K562 (cell line): ENCODE measurements around the gene SNAPC2. TPM values are rescaled to one million over a fixed set of nuclear protein-coding genes. Genes with fewer than 3 reads are reported as not detected.

Source experiments
- ATAC-seq: fragments of 200-7000 bp; cut with Tn5 transposase; 3 replicates; pipeline ENCODE4 v1.9.1; 2020; ENCODE audit warnings: moderate library complexity
- BruUV-seq: library from RNA; stranded (reverse); fragments of 400-500 nt; replicated peaks from 2 replicates; lab custom pipeline; 2021; lab: Mats Ljungman, UMichigan
- CTCF ChIA-PET: fragments of 300-600 bp; formaldehyde crosslinking; extraction: SDS; loops from one replicate; lab custom pipeline; 2021; ENCODE audit warnings: low intra/inter-chr PET ratio; lab: Yijun Ruan, JAX
- POLR2A ChIA-PET: fragments of 300-600, 350-650 bp; sonication (Branson Sonifier 250); formaldehyde crosslinking; extraction: SDS; loops from one replicate; lab custom pipeline; 2021; ENCODE audit warnings: antibody characterized with exemption, inconsistent platforms; lab: Yijun Ruan, JAX
- DNase-seq, 4 experiments: peaks; one replicate each; pipeline versions ENCODE4 v3.0.0 to v3.0.0-alpha.2; 2011 to 2018; ENCODE audit warnings: low spot score in 3 of 4, mixed read lengths in 3 of 4; ENCODE audit errors: extremely low read depth in 1 of 4
- FAIRE-seq: peaks from 2 replicates; lab custom pipeline; 2011; peaks lifted over from hg19 to GRCh38; lab: Jason Lieb, UNC
- H2AFZ ChIP-seq: 2 replicates; pipeline ENCODE4 v1.6.0; 2011; ENCODE audit warnings: low read depth, low read length, control low read depth, inconsistent platforms
- H3K27ac ChIP-seq: fragments of 200-600 bp; 3 replicates; pipeline ENCODE4 v1.8.0; 2011; ENCODE audit warnings: low read depth, mild to moderate bottlenecking, control low read depth, inconsistent platforms, low read length, moderate library complexity, mixed read lengths; ENCODE audit errors: extremely low read depth
- H3K27me3 ChIP-seq, 2 experiments: fragments of 300-600 bp in 1 of 2; 2 replicates in 1 of 2; 3 replicates in 1 of 2; pipeline versions ENCODE4 v1.6.0 to v1.8.0; 2011; ENCODE audit warnings: inconsistent platforms in 2 of 2, low read length in 2 of 2, mild to moderate bottlenecking in 1 of 2, mixed read lengths in 1 of 2, moderate library complexity in 1 of 2; ENCODE audit not compliant: control insufficient read depth in 2 of 2, insufficient read depth in 2 of 2
- H3K36me3 ChIP-seq: fragments of 300-600 bp; 3 replicates; pipeline ENCODE4 v1.8.0; 2011; ENCODE audit warnings: mild to moderate bottlenecking, low read length, inconsistent platforms; ENCODE audit not compliant: control insufficient read depth, insufficient read depth
- H3K4me1 ChIP-seq, 2 experiments: fragments of 200-600 bp in 1 of 2; replicated peaks in 1 of 2; 2 replicates in 1 of 2; 3 replicates in 1 of 2; pipeline versions ENCODE4 v1.5.1 to v1.8.0; 2011; ENCODE audit warnings: inconsistent platforms in 2 of 2, low read length in 2 of 2, mild to moderate bottlenecking in 1 of 2, mixed read lengths in 1 of 2, moderate library complexity in 1 of 2; ENCODE audit not compliant: control insufficient read depth in 2 of 2, insufficient read depth in 2 of 2
- H3K4me2 ChIP-seq: 2 replicates; pipeline ENCODE4 v1.6.1; 2011; ENCODE audit warnings: low read length, control low read depth, inconsistent platforms, mixed read lengths; ENCODE audit not compliant: insufficient read depth
- H3K4me3 ChIP-seq: fragments of 200-600 bp; sonication (generic), shearing (Covaris generic); 2 replicates; pipeline ENCODE4 v1.5.1; 2016; ENCODE audit warnings: control low read depth, inconsistent platforms
- H3K79me2 ChIP-seq: fragments of 200-600 bp; 3 replicates; pipeline ENCODE4 v1.8.0; 2011; ENCODE audit warnings: low read length, inconsistent platforms; ENCODE audit not compliant: control insufficient read depth, insufficient read depth
- H3K9ac ChIP-seq, 2 experiments: 2 replicates each; pipeline versions ENCODE4 v1.6.0 to v1.6.1; 2011; ENCODE audit warnings: low read depth in 2 of 2, low read length in 2 of 2, control low read depth in 1 of 2, inconsistent platforms in 1 of 2, mild to moderate bottlenecking in 1 of 2, mixed read lengths in 1 of 2; ENCODE audit not compliant: insufficient read depth in 1 of 2
- H3K9me1 ChIP-seq: one replicate; pipeline ENCODE4 v1.6.0; 2011; ENCODE audit warnings: inconsistent platforms, mild to moderate bottlenecking, low read length, moderate library complexity; ENCODE audit not compliant: control insufficient read depth, insufficient read depth
- H3K9me3 ChIP-seq: replicated peaks from 2 replicates; pipeline ENCODE4 v1.5.1; 2011; ENCODE audit warnings: low read depth, low read length, inconsistent platforms; ENCODE audit not compliant: control insufficient read depth, insufficient read depth
- H4K20me1 ChIP-seq: replicated peaks from 2 replicates; pipeline ENCODE4 v1.6.1; 2011; ENCODE audit warnings: low read length, inconsistent platforms, mixed read lengths; ENCODE audit not compliant: control insufficient read depth, insufficient read depth
- BACH1 ChIP-seq: fragments of 200-800 bp; sonication (Bioruptor generic); IDR thresholded peaks from 2 replicates; pipeline ENCODE4 v1.6.1; 2016; ENCODE audit warnings: missing genetic modification characterization, missing compliant biosample characterization
- E2F5 ChIP-seq: sonication (generic); formaldehyde crosslinking; IDR thresholded peaks from 2 replicates; pipeline ENCODE4 v1.8.0; 2022; ENCODE audit warnings: mild to moderate bottlenecking, missing genetic modification reagents
- HNRNPK ChIP-seq: fragments of 200-400 bp; formaldehyde crosslinking; IDR thresholded peaks from one replicate; pipeline ENCODE4 v1.6.1; 2018; ENCODE audit warnings: mild to moderate bottlenecking, low read depth, low read length; ENCODE audit not compliant: poor library complexity, severe bottlenecking
- HSF4 ChIP-seq: fragments of 250-450 bp; sonication (Bioruptor Pico); IDR thresholded peaks from 2 replicates; pipeline ENCODE4 v2.1.2; 2022; ENCODE audit warnings: mild to moderate bottlenecking, moderate library complexity, borderline replicate concordance
- NR4A1 ChIP-seq, 2 experiments: fragments of 250-450 bp in 1 of 2; fragments of 450-650 bp in 1 of 2; sonication (Bioruptor Pico) in 1 of 2; IDR thresholded peaks; 2 replicates each; pipeline versions ENCODE4 v1.4.0 to v1.6.1; 2016 to 2020; ENCODE audit warnings: mild to moderate bottlenecking in 2 of 2, missing compliant biosample characterization in 1 of 2, missing genetic modification characterization in 1 of 2, moderate library complexity in 1 of 2
- RFX5 ChIP-seq: IDR thresholded peaks from 2 replicates; pipeline ENCODE4 v1.6.1; 2011; ENCODE audit warnings: low read depth, mild to moderate bottlenecking, improper control_type of control experiment, low read length
- TCF7L2 ChIP-seq: fragments of 150-350 bp; IDR thresholded peaks from 2 replicates; pipeline ENCODE4 v1.6.1; 2016; ENCODE audit warnings: low read depth, mild to moderate bottlenecking, low read length, moderate library complexity
- TCFL5 ChIP-seq: fragments of 250-450 bp; sonication (Bioruptor Pico); conservative IDR thresholded peaks from 2 replicates; pipeline ENCODE4 v1.6.1; 2021; ENCODE audit warnings: mild to moderate bottlenecking, moderate library complexity, matching md5 sums
- U2AF1 ChIP-seq: fragments of 200-400 bp; formaldehyde crosslinking; optimal IDR thresholded peaks from 2 replicates; pipeline ENCODE3; 2017; ENCODE audit warnings: mild to moderate bottlenecking, low read depth, low read length, moderate library complexity
- ZFPM2 ChIP-seq: fragments of 250-450 bp; sonication (Bioruptor Pico); IDR thresholded peaks from 2 replicates; pipeline ENCODE4 v1.5.1; 2022; ENCODE audit warnings: mild to moderate bottlenecking
- ZNF146 ChIP-seq: IDR thresholded peaks from one replicate; pipeline ENCODE4 v1.6.1; 2018; ENCODE audit warnings: missing compliant biosample characterization; ENCODE audit not compliant: unreplicated experiment
- ZNF224 ChIP-seq: sonication (generic); formaldehyde crosslinking; IDR thresholded peaks from 2 replicates; pipeline ENCODE4 v1.8.0; 2022; ENCODE audit warnings: mild to moderate bottlenecking, missing genetic modification reagents
- ZNF444 ChIP-seq: fragments of 250-450 bp; sonication (Bioruptor Pico); IDR thresholded peaks from 2 replicates; pipeline ENCODE4 v1.4.0; 2020; ENCODE audit warnings: mild to moderate bottlenecking, moderate library complexity
- ZNF644 ChIP-seq: fragments of 200-800 bp; sonication (Bioruptor generic); IDR thresholded peaks from 2 replicates; pipeline ENCODE4 v1.6.1; 2016; ENCODE audit warnings: low read depth, missing genetic modification characterization, missing compliant biosample characterization
- ZNF668 ChIP-seq: fragments of 250-450 bp; sonication (Bioruptor Pico); IDR thresholded peaks from 2 replicates; pipeline ENCODE4 v1.8.0; 2022; ENCODE audit warnings: mild to moderate bottlenecking, inconsistent platforms
- WGBS: fragments of 100-300 bp; shearing (Covaris generic); methylation state at CpG from one replicate; pipeline ENCODE4 v1.1.6; 2016; ENCODE audit warnings: low coverage, mixed read lengths; ENCODE audit not compliant: insufficient coverage; ENCODE audit errors: missing lambda C conversion rate; 5-methylcytosine and 5-hydroxymethylcytosine counted together
- in situ Hi-C: fragments of 300-500 bp; cut with MboI; formaldehyde crosslinking; loops from 4 replicates; pipeline ENCODE4 v1.15.0; 2018; ENCODE audit warnings: inconsistent platforms, mixed read lengths
- intact Hi-C: fragments of 100-400 bp; cut with micrococcal nuclease; formaldehyde crosslinking; loops from 2 replicates; pipeline ENCODE4 v1.14.2; 2022
- polyA plus RNA-seq, 8 experiments: library from polyadenylated mRNA; depleted of rRNA in 4 of 8; stranded (reverse) in 5 of 8; unstranded in 3 of 8; fragments of >200 nt; fragmentation: Nextera tagmentation in 2 of 8; fragmentation: Illumina TruSeq in 1 of 8; extraction: Ambion mirVana in 2 of 8; extraction: Trizol in 1 of 8; gene quantifications; 2 replicates each; pipeline versions ENCODE4 v1.2.1 to v1.2.3, GENCODE V29; 2011 to 2014; ENCODE audit warnings: inconsistent platforms in 1 of 8, missing spikeins in 1 of 8
- total RNA-seq, 7 experiments: library from RNA; depleted of rRNA in 6 of 7; stranded (reverse); fragments of >200 nt in 6 of 7; fragmentation: Illumina TruSeq in 2 of 7; extraction: Trizol in 2 of 7; gene quantifications; 2 replicates each; pipeline versions ENCODE4 v1.2.1 to v1.2.3, GENCODE V29; 2011 to 2021; ENCODE audit warnings: low replicate concordance in 1 of 7
- TF ChIP-seq, protein P1 (sequence below): sonication (generic); IDR thresholded peaks from 2 replicates; pipeline ENCODE4 v1.6.1; 2016

The SNAPC2 gene
- total and polyA plus RNA-seq, 9 of the 15 experiments (the other 6 are each of a cell fraction or from before 2014, with no cell fraction given) = 0.59 to 45.1 (median 15.3) TPM

DNA sequence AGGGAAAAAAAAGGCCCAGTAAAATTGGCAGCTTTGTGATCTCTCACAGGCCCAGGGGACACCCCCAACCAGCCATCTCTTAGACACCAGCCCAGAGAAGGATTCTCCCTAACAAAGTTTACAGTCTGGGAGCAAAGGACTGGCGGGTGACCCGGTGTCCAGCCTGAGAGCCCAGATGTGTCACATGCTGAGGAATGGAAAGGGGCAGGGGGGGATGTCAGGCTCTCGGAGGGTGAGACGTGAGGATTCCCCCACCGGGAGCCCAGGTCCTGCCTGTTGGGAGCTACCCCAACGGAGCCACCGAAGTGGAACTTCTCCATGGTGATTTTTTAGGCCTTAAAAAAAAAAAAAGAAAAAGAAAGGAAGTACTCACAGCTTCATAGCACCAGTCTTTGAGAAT, 10.6 kb downstream of the SNAPC2 start:
- Histone ChIP-seq H3K79me2 (no peaks in the 10 kb centered on the region), H3K4me2 (no peak overlapping the region), H3K4me3 (no peak overlapping the region), H3K4me1 (peaks cover 11 to 67% of the 10 kb centered on the region in 2 experiments), H3K27me3 (no peaks in the 10 kb centered on the region), H3K9me3 (no peaks in the 10 kb centered on the region), H3K9me1 (no peaks in the 10 kb centered on the region), H2AFZ (no peak overlapping the region), H3K36me3 (peaks cover 78% of the 10 kb centered on the region; the same call in 2 of the 3 replicates), H4K20me1 (peaks cover 21% of the 10 kb centered on the region), H3K27ac (no peak overlapping the region), H3K9ac (no peak overlapping the region)
- FAIRE-seq = no peak
- BruUV-seq = no TSS peak
- no peak for ATAC-seq
- POLR2A ChIA-PET = interaction anchor here (0.6 to 3.3 kb wide), 4 partner anchors 10 to 338 kb away, joined by 3 to 27 read pairs (median 4); partner anchors contain the start of gene TIMM44
- no peak for DNase-seq
- intact Hi-C loops = no loop called here
- TF ChIP-seq U2AF1 (no peak), RFX5 (no peak), ZNF644 (tag) (no peak), ZFPM2 (no peak), HNRNPK (no peak), ZNF444 (CRISPR knock-in tag) (no peak), TCFL5 (no peak), E2F5 (CRISPR knock-in tag) (no peak), TCF7L2 (no peak), BACH1 (tag) (no peak), ZNF146 (CRISPR knock-in tag) (no peak), ZNF224 (CRISPR knock-in tag) (no peak), ZNF668 (CRISPR knock-in tag) (no peak), NR4A1 (CRISPR knock-in tag; IDR thresholded peaks at IDR 0.05) (no peak), NR4A1 (tag; IDR thresholded peaks at IDR 0.05) (no peak), HSF4 (CRISPR knock-in tag) (no peak)
- TF ChIP-seq, protein P1, sequence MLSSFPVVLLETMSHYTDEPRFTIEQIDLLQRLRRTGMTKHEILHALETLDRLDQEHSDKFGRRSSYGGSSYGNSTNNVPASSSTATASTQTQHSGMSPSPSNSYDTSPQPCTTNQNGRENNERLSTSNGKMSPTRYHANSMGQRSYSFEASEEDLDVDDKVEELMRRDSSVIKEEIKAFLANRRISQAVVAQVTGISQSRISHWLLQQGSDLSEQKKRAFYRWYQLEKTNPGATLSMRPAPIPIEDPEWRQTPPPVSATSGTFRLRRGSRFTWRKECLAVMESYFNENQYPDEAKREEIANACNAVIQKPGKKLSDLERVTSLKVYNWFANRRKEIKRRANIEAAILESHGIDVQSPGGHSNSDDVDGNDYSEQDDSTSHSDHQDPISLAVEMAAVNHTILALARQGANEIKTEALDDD = no peak
- 85% methylated on average over 6 of the region's 7 CpGs for WGBS
- CTCF ChIA-PET = no interaction called here
- in situ Hi-C loops = no loop called here
